ENCODE results near the gene FOXK1.

GRCh38 chr7:4734587-4735345 lies 52.7 kb downstream of the FOXK1 start:
- no peak for TF ChIP-seq CTCF (IDR thresholded peaks at IDR 0.05)
- no peak for TF ChIP-seq POLR2A (IDR thresholded peaks at IDR 0.05)
- TF ChIP-seq POLR2AphosphoS5 (IDR thresholded peaks at IDR 0.05), result no peak
